Activated CD4-positive, alpha-beta memory T cell treated with anti-CD3 and anti-CD28 coated beads, Interleukin-2, amount 10 ng/mL, durations not matched to agents 7 days and 5 days (primary cell): ENCODE data around the gene ZNF263. TPM values are rescaled to one million over a fixed set of nuclear protein-coding genes. Genes with fewer than 3 reads are reported as not detected.
A peak's percentile ranks its signal among the peaks of the same experiment; 100 is the strongest.

ENCODE experiments used
- CTCF ChIA-PET: fragments of 350-600 bp; sonication (Branson Sonifier 250); formaldehyde crosslinking; loops from one replicate; lab custom pipeline; 2021; ENCODE audit warnings: antibody characterized with exemption, inconsistent platforms; lab: Charles Lee
- POLR2A ChIA-PET: fragments of 350-600 bp; sonication (Branson Sonifier 250); formaldehyde crosslinking; loops from one replicate; lab custom pipeline; 2021; ENCODE audit warnings: antibody characterized with exemption; lab: Charles Lee
- DNase-seq: peaks from one replicate; pipeline ENCODE4 v3.0.0-alpha.2; 2020
- H3K27ac Mint-ChIP-seq: one replicate; pipeline ENCODE4 v1.8.0; 2021; ENCODE audit warnings: mild to moderate bottlenecking, mixed read lengths
- H3K27me3 Mint-ChIP-seq: one replicate; pipeline ENCODE4 v1.8.0; 2021; ENCODE audit warnings: mixed read lengths
- H3K36me3 Mint-ChIP-seq: one replicate; pipeline ENCODE4 v1.8.0; 2021; ENCODE audit warnings: low read depth, mixed read lengths
- H3K4me1 Mint-ChIP-seq: one replicate; pipeline ENCODE4 v1.8.0; 2021; ENCODE audit warnings: mixed read lengths
- H3K4me3 Mint-ChIP-seq: one replicate; pipeline ENCODE4 v1.8.0; 2021; ENCODE audit warnings: mild to moderate bottlenecking, mixed read lengths
- H3K9me3 Mint-ChIP-seq: one replicate; pipeline ENCODE4 v1.8.0; 2021; ENCODE audit warnings: mixed read lengths
- total RNA-seq, 2 experiments: library from RNA; stranded (reverse); gene quantifications; one replicate each; pipeline ENCODE4 v1.2.3, GENCODE V29; 2021

The ZNF263 gene
- total RNA-seq, 2 experiments from 2014 or later: 19.4 to 21.3 TPM

- ChIA-PET POLR2A (interaction anchor here (0.7 to 3.5 kb wide), 11 partner anchors 8 to 196 kb away, joined by 3 to 60 read pairs (median 8); partner anchors contain the start of genes CLUAP1, NAA60, ZNF174 and ZNF263), CTCF (interaction anchor here (1.4 kb wide), 1 partner anchor 134 kb away, joined by 3 read pairs; no protein-coding TSS in a partner anchor)
- H3K4me3 Mint-ChIP-seq: peak overlapping the region; percentile 73
- peaks cover 17% of the 10 kb centered on the region for H3K4me1 Mint-ChIP-seq
- H3K27ac Mint-ChIP-seq: peak overlapping the region; percentile 70
- no peaks in the 10 kb centered on the region for H3K27me3 Mint-ChIP-seq
- peaks cover 84% of the 10 kb centered on the region for H3K36me3 Mint-ChIP-seq
- no peak for DNase-seq
- H3K9me3 Mint-ChIP-seq: peaks cover 55% of the 10 kb centered on the region
Observed at GRCh38 chr16:3304370-3304769, 21.1 kb downstream of the ZNF263 start.

DNA sequence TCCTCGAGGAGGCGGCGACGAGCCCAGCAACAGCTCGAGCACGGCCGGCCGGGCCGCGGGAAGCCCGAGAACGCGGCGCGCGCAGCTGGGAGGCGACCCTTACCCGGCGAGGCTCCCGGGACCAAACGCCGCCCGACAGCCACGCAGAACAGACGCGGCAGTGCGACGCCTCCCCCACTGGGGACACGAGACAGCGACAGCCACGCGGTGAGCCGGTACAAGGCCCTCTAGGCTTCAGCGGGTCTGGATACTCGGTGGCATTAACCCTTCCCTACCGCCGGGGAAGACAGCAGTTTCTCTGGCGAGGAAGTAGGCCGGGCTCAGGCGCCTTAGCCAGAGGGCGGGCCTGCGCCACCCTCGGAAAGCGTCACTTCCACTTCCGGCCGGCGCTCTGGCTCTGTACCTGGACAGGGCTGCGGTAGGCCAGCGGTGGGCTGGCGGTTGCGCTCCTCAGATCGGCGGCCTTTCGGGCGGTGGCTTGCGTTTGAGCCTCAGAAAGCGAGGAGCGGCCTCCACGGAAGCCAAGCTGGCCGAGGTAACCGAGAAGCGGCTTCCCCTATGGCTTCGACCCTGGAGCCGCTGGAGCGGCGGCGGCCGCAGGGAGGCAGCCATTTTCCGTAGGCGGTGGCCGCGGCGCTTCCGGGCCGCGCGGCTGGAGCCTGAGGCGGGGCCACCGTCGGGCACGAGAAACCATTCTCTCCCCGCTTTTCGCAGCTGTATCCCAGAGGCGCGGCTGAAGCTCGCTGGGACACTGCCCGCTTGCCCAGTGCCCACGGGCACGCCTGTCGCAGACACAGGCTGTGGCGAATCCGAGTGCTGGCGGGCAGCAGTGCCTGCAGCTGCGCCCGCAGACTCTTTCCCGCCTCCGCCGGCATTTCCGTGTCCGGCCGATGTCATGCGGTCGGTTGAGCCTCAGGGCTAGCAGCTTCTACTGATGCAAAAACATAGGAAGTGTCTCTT lies 22.1 kb downstream of the ZNF263 start, which contains the start of the genes TIGD7 and ZNF75A:
TIGD7 (minus strand) TSS at position 322 of the 960 bp plus-strand sequence. CDS start 4,816 bp downstream, outside the sequence.
ZNF75A (plus strand) TSS at position 389 of the 960 bp plus-strand sequence. CDS start 2,932 bp downstream, outside the sequence.
- H3K27ac Mint-ChIP-seq: peak within 1 kb of the TSS; percentile 70
- peaks cover 46% of the 10 kb centered on the region for H3K9me3 Mint-ChIP-seq
- POLR2A ChIA-PET: interaction anchor here (0.7 to 3.5 kb wide), 22 partner anchors 9 to 195 kb away, joined by 3 to 60 read pairs (median 4); partner anchors contain the start of genes CLUAP1, NAA60, ZNF174 and ZNF263
- DNase-seq: peak; percentile 86
- CTCF ChIA-PET: interaction anchor here (1.4 kb wide), 2 partner anchors 23 to 135 kb away, joined by 3 read pairs; no protein-coding TSS in a partner anchor
- H3K36me3 Mint-ChIP-seq: peaks cover 83% of the 10 kb centered on the region
- H3K27me3 Mint-ChIP-seq: no peaks in the 10 kb centered on the region
- peaks cover 17% of the 10 kb centered on the region for H3K4me1 Mint-ChIP-seq
- H3K4me3 Mint-ChIP-seq: peak within 1 kb of the TSS; percentile 73

GRCh38 chr16:3306078-3306477 lies 22.8 kb downstream of the ZNF263 start:
- Mint-ChIP-seq H3K4me3 (peak overlapping the region; percentile 73), H3K27me3 (no peaks in the 10 kb centered on the region), H3K9me3 (peaks cover 46% of the 10 kb centered on the region), H3K27ac (peak overlapping the region; percentile 70), H3K36me3 (peaks cover 83% of the 10 kb centered on the region), H3K4me1 (peaks cover 17% of the 10 kb centered on the region)
- DNase-seq: no peak
- ChIA-PET CTCF (interaction anchor here (1.4 kb wide), 2 partner anchors 23 to 135 kb away, joined by 3 read pairs; no protein-coding TSS in a partner anchor), POLR2A (interaction anchor here (0.7 to 3.5 kb wide), 19 partner anchors 9 to 194 kb away, joined by 3 to 60 read pairs (median 5); partner anchors contain the start of genes CLUAP1, NAA60, ZNF174 and ZNF263)

DNA sequence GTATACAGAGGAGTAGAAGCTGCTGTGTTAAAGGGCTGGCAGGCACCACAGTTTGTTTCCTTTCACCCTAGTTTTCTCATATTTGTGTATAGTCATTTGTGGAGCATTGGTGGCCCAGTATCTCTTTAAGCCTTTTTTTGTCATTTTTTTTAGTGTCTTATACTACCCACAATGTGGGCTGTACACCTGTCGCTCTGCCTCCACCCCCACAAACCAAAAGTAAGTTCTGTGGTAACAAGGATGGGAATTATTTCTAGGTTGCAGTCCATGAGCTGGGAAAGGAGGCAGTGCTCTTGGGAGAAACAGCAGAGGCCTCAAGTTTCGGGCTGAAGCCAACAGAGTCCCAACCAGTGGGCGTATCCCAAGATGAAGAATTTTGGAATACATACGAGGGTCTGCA lies 28.2 kb downstream of the ZNF263 start:
- POLR2A ChIA-PET: no interaction called here
- CTCF ChIA-PET: no interaction called here
- no peak overlapping the region for H3K4me3 Mint-ChIP-seq
- H3K27me3 Mint-ChIP-seq: no peaks in the 10 kb centered on the region
- H3K27ac Mint-ChIP-seq: no peak overlapping the region
- H3K36me3 Mint-ChIP-seq: peaks cover 97% of the 10 kb centered on the region
- DNase-seq: no peak
- peaks cover 72% of the 10 kb centered on the region for H3K9me3 Mint-ChIP-seq
- no peaks in the 10 kb centered on the region for H3K4me1 Mint-ChIP-seq

DNA sequence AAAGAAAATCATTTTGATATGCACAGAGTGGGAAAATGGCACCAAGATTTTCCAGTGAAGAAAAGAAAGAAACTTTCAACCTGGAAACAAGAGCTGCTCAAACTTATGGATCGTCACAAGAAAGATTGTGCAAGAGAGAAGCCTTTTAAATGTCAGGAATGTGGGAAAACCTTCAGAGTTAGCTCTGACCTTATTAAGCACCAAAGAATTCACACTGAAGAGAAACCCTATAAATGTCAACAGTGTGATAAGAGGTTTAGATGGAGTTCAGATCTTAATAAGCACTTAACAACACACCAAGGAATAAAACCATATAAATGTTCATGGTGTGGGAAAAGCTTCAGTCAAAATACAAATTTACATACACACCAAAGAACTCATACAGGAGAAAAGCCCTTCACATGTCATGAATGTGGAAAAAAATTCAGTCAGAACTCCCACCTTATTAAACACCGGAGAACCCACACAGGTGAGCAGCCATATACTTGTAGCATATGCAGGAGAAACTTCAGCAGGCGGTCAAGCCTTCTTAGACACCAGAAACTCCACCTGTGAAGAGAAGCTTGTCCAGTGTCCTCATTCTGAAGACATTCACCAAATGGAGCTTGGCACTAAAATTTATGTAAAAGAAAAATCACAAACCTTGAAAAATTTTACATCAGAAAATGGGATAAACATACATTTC lies 34.2 kb downstream of the ZNF263 start:
- H3K36me3 Mint-ChIP-seq: peaks cover 77% of the 10 kb centered on the region
- ChIA-PET POLR2A (interaction anchor here (1.0 to 3.5 kb wide), 3 partner anchors 12 to 47 kb away, joined by 3 to 24 read pairs (median 3); partner anchors contain the start of genes TIGD7 and ZNF75A), CTCF (interaction anchor here (1.0 kb wide), 1 partner anchor 10 kb away, joined by 5 read pairs; no protein-coding TSS in a partner anchor)
- H3K9me3 Mint-ChIP-seq: peaks cover 87% of the 10 kb centered on the region
- no peak overlapping the region for H3K4me3 Mint-ChIP-seq
- DNase-seq: no peak
- H3K4me1 Mint-ChIP-seq: no peaks in the 10 kb centered on the region
- no peaks in the 10 kb centered on the region for H3K27me3 Mint-ChIP-seq
- H3K27ac Mint-ChIP-seq: no peak overlapping the region

GRCh38 chr16:3321816-3322215 lies 38.5 kb downstream of the ZNF263 start:
- Mint-ChIP-seq H3K27me3 (no peaks in the 10 kb centered on the region), H3K9me3 (peaks cover 67% of the 10 kb centered on the region), H3K4me3 (no peak overlapping the region), H3K4me1 (no peaks in the 10 kb centered on the region), H3K27ac (no peak overlapping the region), H3K36me3 (peaks cover 33% of the 10 kb centered on the region)
- ChIA-PET CTCF (no interaction called here), POLR2A (no interaction called here)
- DNase-seq: no peak

DNA sequence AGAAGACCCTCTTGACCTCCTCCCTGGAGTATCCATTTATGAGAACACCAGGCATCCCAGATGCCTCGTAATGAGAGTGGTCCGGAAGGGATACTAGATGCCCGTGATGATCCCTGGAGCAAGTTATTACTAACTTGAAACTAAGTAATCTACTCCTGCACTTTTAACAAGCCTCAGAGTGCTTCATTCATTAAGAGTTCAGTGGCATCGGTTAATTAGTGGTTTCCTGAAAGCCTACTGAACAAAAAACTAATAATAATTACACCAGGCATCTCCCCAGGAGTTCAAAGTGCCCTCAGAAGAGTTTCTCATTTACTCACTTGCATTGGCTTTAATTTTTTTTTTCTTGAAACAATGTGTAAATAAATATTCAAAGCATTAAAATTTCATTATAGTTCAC lies 44.2 kb downstream of the ZNF263 start:
- no peaks in the 10 kb centered on the region for H3K4me1 Mint-ChIP-seq
- H3K27me3 Mint-ChIP-seq: no peaks in the 10 kb centered on the region
- DNase-seq: no peak
- no peak overlapping the region for H3K27ac Mint-ChIP-seq
- no peaks in the 10 kb centered on the region for H3K36me3 Mint-ChIP-seq
- H3K4me3 Mint-ChIP-seq: no peak overlapping the region
- CTCF ChIA-PET: no interaction called here
- peaks cover 29% of the 10 kb centered on the region for H3K9me3 Mint-ChIP-seq
- POLR2A ChIA-PET: no interaction called here

GRCh38 chr16:3328104-3328503 lies 44.8 kb downstream of the ZNF263 start:
- H3K27me3 Mint-ChIP-seq: no peaks in the 10 kb centered on the region
- no peak for DNase-seq

GRCh38 chr16:3328643-3329042 lies 45.4 kb downstream of the ZNF263 start:
- no peak overlapping the region for H3K4me3 Mint-ChIP-seq
- no peaks in the 10 kb centered on the region for H3K27me3 Mint-ChIP-seq
- H3K27ac Mint-ChIP-seq: no peak overlapping the region
- peaks cover 19% of the 10 kb centered on the region for H3K9me3 Mint-ChIP-seq
- no peaks in the 10 kb centered on the region for H3K4me1 Mint-ChIP-seq
- no peak for DNase-seq
- POLR2A ChIA-PET: no interaction called here
- CTCF ChIA-PET: interaction anchor here (0.7 kb wide), 1 partner anchor 56 kb away, joined by 3 read pairs; no protein-coding TSS in a partner anchor
- H3K36me3 Mint-ChIP-seq: no peaks in the 10 kb centered on the region

More at GRCh38 chr16:3328104-3328503, 44.8 kb downstream of the ZNF263 start:
- Mint-ChIP-seq H3K4me1 (no peaks in the 10 kb centered on the region), H3K9me3 (peaks cover 23% of the 10 kb centered on the region), H3K36me3 (no peaks in the 10 kb centered on the region), H3K4me3 (no peak overlapping the region), H3K27ac (no peak overlapping the region)
- CTCF ChIA-PET: interaction anchor here (0.7 kb wide), 1 partner anchor 56 kb away, joined by 3 read pairs; no protein-coding TSS in a partner anchor
- POLR2A ChIA-PET: no interaction called here

Other genes with a start within 250 kb of the ZNF263 start
- 1 to 10 TPM; 1.4 to 1.9 TPM for gene BICDL2, start 246.5 kb upstream of the ZNF263 start, total RNA-seq
- 100 to 1,000 TPM; 112 to 117 TPM for gene MMP25, start 236.9 kb upstream of the ZNF263 start, total RNA-seq
- 1,000 to 10,000 TPM; 4,131 to 4,213 TPM for gene IL32, start 217.9 kb upstream of the ZNF263 start, total RNA-seq
- under 1 TPM in 1 of 2 experiments, not detected in 1; 0.15 TPM for gene ZSCAN10, start 184.2 kb upstream of the ZNF263 start, total RNA-seq
- gene ZNF205, start 170.9 kb upstream of the ZNF263 start, total RNA-seq: not detected
- 10 to 100 TPM; 10.5 to 11.6 TPM for gene ZNF213, start 148.5 kb upstream of the ZNF263 start, total RNA-seq
- gene OR1F1, start 95.3 kb upstream of the ZNF263 start, total RNA-seq: not detected
- gene ZNF200, start 48.3 kb upstream of the ZNF263 start, total RNA-seq: 10 to 100 TPM; 13.1 to 14.9 TPM
- gene MEFV, start 26.9 kb upstream of the ZNF263 start, total RNA-seq: under 1 TPM; 0.15 to 0.23 TPM
- gene TIGD7, start 21.9 kb downstream of the ZNF263 start, total RNA-seq: 1 to 10 TPM; 5.4 to 7.6 TPM
- gene ZNF75A, start 22.0 kb downstream of the ZNF263 start, total RNA-seq: 10 to 100 TPM; 34.2 to 36.7 TPM
- not detected for gene OR2C1, start 72.4 kb downstream of the ZNF263 start, total RNA-seq
- gene ZSCAN32, start 117.5 kb downstream of the ZNF263 start, total RNA-seq: 10 to 100 TPM; 17.8 to 18.3 TPM
- gene ZNF174, start 117.7 kb downstream of the ZNF263 start, total RNA-seq: 10 to 100 TPM; 11.0 to 12.4 TPM
- gene ZNF597, start 160.0 kb downstream of the ZNF263 start, total RNA-seq: 1 to 10 TPM; 2.1 to 2.2 TPM
- gene NAA60, start 160.2 kb downstream of the ZNF263 start, total RNA-seq: 10 to 100 TPM; 46.1 to 46.4 TPM
- not detected for gene C16orf90, start 212.0 kb downstream of the ZNF263 start, total RNA-seq
- 10 to 100 TPM; 21.9 to 24.1 TPM for gene CLUAP1, start 217.5 kb downstream of the ZNF263 start, total RNA-seq